H9 (cell line): ENCODE data around the gene ELAVL1. TPM values are rescaled to one million over a fixed set of nuclear protein-coding genes. Genes with fewer than 3 reads are reported as not detected.
A peak's percentile ranks its signal among the peaks of the same experiment; 100 is the strongest.

ENCODE experiments used
- DNase-seq: peaks from one replicate; pipeline ENCODE4 v3.0.0-alpha.2; 2017
- H2AFZ ChIP-seq: one replicate; pipeline ENCODE4 v1.6.1; 2013; ENCODE audit warnings: mild to moderate bottlenecking, low read length, control low read depth, moderate library complexity
- H2AK5ac ChIP-seq: 2 replicates; pipeline ENCODE4 v1.6.1; 2013; ENCODE audit warnings: low read length, control low read depth, mixed read lengths; ENCODE audit not compliant: insufficient read length
- H2BK120ac ChIP-seq: one replicate; pipeline ENCODE4 v1.6.1; 2013; ENCODE audit warnings: low read depth, mild to moderate bottlenecking, low read length, control low read depth, inconsistent platforms; ENCODE audit not compliant: poor library complexity, severe bottlenecking
- H2BK12ac ChIP-seq: 2 replicates; pipeline ENCODE4 v1.6.1; 2013; ENCODE audit warnings: low read length, control low read depth, mixed read lengths, low read depth; ENCODE audit not compliant: insufficient read length
- H2BK15ac ChIP-seq: 2 replicates; pipeline ENCODE4 v1.6.1; 2013; ENCODE audit warnings: low read depth, low read length, control low read depth
- H2BK20ac ChIP-seq: one replicate; pipeline ENCODE4 v1.6.1; 2013; ENCODE audit warnings: low read depth, mild to moderate bottlenecking, low read length, control low read depth, inconsistent platforms; ENCODE audit not compliant: poor library complexity, severe bottlenecking
- H2BK5ac ChIP-seq: 2 replicates; pipeline ENCODE4 v1.6.1; 2013; ENCODE audit warnings: low read length, control low read depth, mixed read lengths; ENCODE audit not compliant: insufficient read length
- H3K14ac ChIP-seq: 2 replicates; pipeline ENCODE4 v1.6.1; 2013; ENCODE audit warnings: low read length, control low read depth; ENCODE audit not compliant: insufficient read depth
- H3K18ac ChIP-seq: 2 replicates; pipeline ENCODE4 v1.6.1; 2013; ENCODE audit warnings: low read depth, mild to moderate bottlenecking, mixed read lengths, low read length, control low read depth; ENCODE audit not compliant: insufficient read length
- H3K23ac ChIP-seq: 2 replicates; pipeline ENCODE4 v1.6.1; 2013; ENCODE audit warnings: low read length, control low read depth, mixed read lengths, low read depth; ENCODE audit not compliant: insufficient read length
- H3K23me2 ChIP-seq: 2 replicates; pipeline ENCODE4 v1.6.1; 2013; ENCODE audit warnings: low read depth, mild to moderate bottlenecking, mixed read lengths, low read length, control low read depth; ENCODE audit not compliant: insufficient read length, poor library complexity, severe bottlenecking
- H3K27ac ChIP-seq: 2 replicates; pipeline ENCODE4 v1.5.1; 2013; ENCODE audit warnings: low read length, control low read depth, mixed read lengths, low read depth; ENCODE audit not compliant: insufficient read length
- H3K27me3 ChIP-seq: 2 replicates; pipeline ENCODE4 v1.6.1; 2013; ENCODE audit warnings: low read length, control low read depth, inconsistent platforms; ENCODE audit not compliant: insufficient read depth
- H3K4ac ChIP-seq: 2 replicates; pipeline ENCODE4 v1.6.1; 2013; ENCODE audit warnings: low read depth, mild to moderate bottlenecking, control low read depth, inconsistent platforms, low read length, moderate library complexity
- H3K4me1 ChIP-seq: 2 replicates; pipeline ENCODE4 v1.6.1; 2013; ENCODE audit warnings: low read length, control low read depth, inconsistent platforms; ENCODE audit not compliant: insufficient read depth
- H3K4me2 ChIP-seq: 2 replicates; pipeline ENCODE4 v1.6.1; 2013; ENCODE audit warnings: low read length, control low read depth, mixed read lengths; ENCODE audit not compliant: insufficient read length, insufficient read depth
- H3K56ac ChIP-seq: 2 replicates; pipeline ENCODE4 v1.6.1; 2013; ENCODE audit warnings: low read depth, mild to moderate bottlenecking, mixed read lengths, low read length, control low read depth; ENCODE audit not compliant: insufficient read length
- H3K79me1 ChIP-seq: 2 replicates; pipeline ENCODE4 v1.6.1; 2013; ENCODE audit warnings: low read depth, mild to moderate bottlenecking, moderate library complexity, low read length, control low read depth, inconsistent platforms; ENCODE audit not compliant: insufficient read depth, poor library complexity, severe bottlenecking
- H3K79me2 ChIP-seq: 2 replicates; pipeline ENCODE4 v1.6.1; 2013; ENCODE audit warnings: low read length, control low read depth, inconsistent platforms; ENCODE audit not compliant: insufficient read depth
- H3K9ac ChIP-seq: 2 replicates; pipeline ENCODE4 v1.6.1; 2013; ENCODE audit warnings: low read length, control low read depth, mixed read lengths; ENCODE audit not compliant: insufficient read length; ENCODE audit errors: extremely low read depth
- H3K9me3 ChIP-seq: one replicate; pipeline ENCODE4 v1.6.1; 2013; ENCODE audit warnings: low read depth, low read length, inconsistent platforms; ENCODE audit not compliant: control insufficient read depth
- H3T11ph ChIP-seq: one replicate; pipeline ENCODE4 v1.6.1; 2013; ENCODE audit warnings: mild to moderate bottlenecking, low read length, control low read depth, inconsistent platforms
- H4K20me1 ChIP-seq: one replicate; pipeline ENCODE4 v1.6.1; 2013; ENCODE audit not compliant: control insufficient read depth, insufficient read length, insufficient read depth
- H4K5ac ChIP-seq: 2 replicates; pipeline ENCODE4 v1.6.1; 2013; ENCODE audit warnings: low read depth, mild to moderate bottlenecking, mixed read lengths, low read length, control low read depth; ENCODE audit not compliant: insufficient read length
- H4K8ac ChIP-seq: replicated peaks from 2 replicates; pipeline ENCODE4 v1.6.1; 2013; ENCODE audit warnings: low read length, control low read depth, mixed read lengths, low read depth; ENCODE audit not compliant: insufficient read length
- H4K91ac ChIP-seq: 2 replicates; pipeline ENCODE4 v1.6.1; 2013; ENCODE audit warnings: low read depth, mild to moderate bottlenecking, moderate library complexity, mixed read lengths, low read length, control low read depth; ENCODE audit not compliant: insufficient read length
- H3K27ac Mint-ChIP-seq, 3 experiments: 2 replicates in 2 of 3; 3 replicates in 1 of 3; pipeline ENCODE4 v1.8.0; 2020 to 2021; ENCODE audit warnings: mixed read lengths in 3 of 3, mild to moderate bottlenecking in 1 of 3, moderate library complexity in 1 of 3
- H3K27me3 Mint-ChIP-seq: 2 replicates; pipeline ENCODE4 v1.8.0; 2021; ENCODE audit warnings: low read depth, mild to moderate bottlenecking, moderate library complexity, mixed read lengths
- H3K36me3 Mint-ChIP-seq, 3 experiments: 2 replicates in 2 of 3; 3 replicates in 1 of 3; pipeline ENCODE4 v1.8.0; 2020 to 2021; ENCODE audit warnings: low read depth in 3 of 3, mixed read lengths in 3 of 3; ENCODE audit not compliant: insufficient read depth in 1 of 3
- H3K4me1 Mint-ChIP-seq, 2 experiments: 2 replicates each; pipeline ENCODE4 v1.8.0; 2020; ENCODE audit warnings: mixed read lengths in 2 of 2
- H3K4me3 Mint-ChIP-seq, 2 experiments: 2 replicates in 1 of 2; 3 replicates in 1 of 2; pipeline ENCODE4 v1.8.0; 2020 to 2021; ENCODE audit warnings: mild to moderate bottlenecking in 2 of 2, mixed read lengths in 2 of 2, moderate library complexity in 1 of 2
- H3K9me3 Mint-ChIP-seq, 2 experiments: 2 replicates in 1 of 2; 3 replicates in 1 of 2; pipeline ENCODE4 v1.8.0; 2020; ENCODE audit warnings: mild to moderate bottlenecking in 2 of 2, mixed read lengths in 2 of 2, moderate library complexity in 1 of 2
- CTCF ChIP-seq: fragments of 200-600 bp; sonication (generic); conservative IDR thresholded peaks from 3 replicates; pipeline ENCODE4 v1.8.0; 2021; ENCODE audit warnings: antibody characterized with exemption, mild to moderate bottlenecking
- WGBS: extraction: QIAGEN DNeasy Blood & Tissue Kit; methylation state at CpG from one replicate; pipeline ENCODE4 v1.1.7; 2013; ENCODE audit warnings: missing lambda C conversion rate, low lambda C conversion rate, mixed read lengths; ENCODE audit not compliant: insufficient read length; ENCODE audit errors: extremely low coverage; 5-methylcytosine and 5-hydroxymethylcytosine counted together
- total RNA-seq: library from RNA; stranded (reverse); gene quantifications from 2 replicates; pipeline ENCODE4 v1.2.1, GENCODE V29; 2021

ELAVL1 gene
- total RNA-seq, 1 experiment from 2014 or later = 149 TPM

- Histone ChIP-seq H3K56ac (no peak overlapping the region), H3K79me1 (no peaks in the 10 kb centered on the region), H4K20me1 (no peaks in the 10 kb centered on the region), H3K4ac (no peak overlapping the region), H4K91ac (no peak overlapping the region), H3K23me2 (peaks cover 6% of the 10 kb centered on the region), H3K79me2 (no peaks in the 10 kb centered on the region), H3K27ac (no peak overlapping the region), H3K9ac (no peak overlapping the region), H3K14ac (no peak overlapping the region), H3K9me3 (no peaks in the 10 kb centered on the region), H2AK5ac (no peak overlapping the region), H2BK5ac (no peak overlapping the region), H3T11ph (no peak overlapping the region), H2BK15ac (no peak overlapping the region), H3K4me1 (0 out of 2 replicates have a peak, but pooled peaks cover 4% of the 10 kb centered on the region), H3K23ac (no peak overlapping the region), H2BK120ac (no peak overlapping the region), H2AFZ (no peak overlapping the region), H2BK12ac (no peak overlapping the region), H4K5ac (no peak overlapping the region), H3K27me3 (no peaks in the 10 kb centered on the region; the same call in 1 of the 2 replicates), H3K4me2 (no peak overlapping the region), H3K18ac (no peak overlapping the region), H2BK20ac (no peak overlapping the region), H4K8ac (no peak overlapping the region)
- no peak for DNase-seq
- Mint-ChIP-seq H3K4me1 (peaks cover 20 to 24% of the 10 kb centered on the region in 2 experiments), H3K27me3 (peaks cover 19% of the 10 kb centered on the region), H3K36me3 (peaks cover 7 to 16% (median 12%) of the 10 kb centered on the region in 3 experiments; a peak in 5 of 7 replicates), H3K4me3 (peak overlapping the region in 1 of 2 experiments; percentile 41; a peak in 1 of 5 replicates), H3K27ac (peak overlapping the region in 1 of 3 experiments; percentile 10; a peak in 1 of 7 replicates), H3K9me3 (no peaks in the 10 kb centered on the region; a peak in 1 of 5 replicates)
- no peak for TF ChIP-seq CTCF
- no CpG with 5 or more reads among the region's 8 CpGs for WGBS
Measured at GRCh38 chr19:7922836-7923195, 82.6 kb downstream of the ELAVL1 start.
